Ishikawa (cell line): ENCODE results near the gene SGO2.

Experiments used
- CEBPB ChIP-seq: IDR thresholded peaks from 2 replicates; pipeline ENCODE4 v1.6.1; 2012
- CREB1 ChIP-seq: IDR thresholded peaks from 2 replicates; pipeline ENCODE4 v1.6.1; 2012; ENCODE audit warnings: low read depth
- EGR1 ChIP-seq: IDR thresholded peaks from 2 replicates; pipeline ENCODE4 v1.6.1; 2012
- EP300 ChIP-seq: IDR thresholded peaks from 2 replicates; pipeline ENCODE4 v1.6.1; 2012; ENCODE audit warnings: borderline replicate concordance
- FOXM1 ChIP-seq: IDR thresholded peaks from 2 replicates; pipeline ENCODE4 v1.6.1; 2012; ENCODE audit warnings: low read depth, borderline replicate concordance
- MAX ChIP-seq: IDR thresholded peaks from 2 replicates; pipeline ENCODE4 v1.6.1; 2012
- NFIC ChIP-seq: IDR thresholded peaks from 2 replicates; pipeline ENCODE4 v1.6.1; 2012
- RAD21 ChIP-seq: IDR thresholded peaks from 2 replicates; pipeline ENCODE4 v1.6.1; 2012; ENCODE audit warnings: low read depth
- REST ChIP-seq: IDR thresholded peaks from 2 replicates; pipeline ENCODE4 v1.6.1; 2012; ENCODE audit warnings: low read depth, mild to moderate bottlenecking
- TAF1 ChIP-seq: IDR thresholded peaks from 2 replicates; pipeline ENCODE4 v1.6.1; 2012; ENCODE audit warnings: low read depth, mild to moderate bottlenecking
- TCF12 ChIP-seq: IDR thresholded peaks from 2 replicates; pipeline ENCODE4 v1.6.1; 2012; ENCODE audit warnings: low read depth
- TEAD4 ChIP-seq: IDR thresholded peaks from 2 replicates; pipeline ENCODE4 v1.6.1; 2012
- USF1 ChIP-seq: IDR thresholded peaks from 2 replicates; pipeline ENCODE4 v1.6.1; 2012
- YY1 ChIP-seq: IDR thresholded peaks from 2 replicates; pipeline ENCODE4 v1.6.1; 2012; ENCODE audit warnings: low read depth
- ZBTB7A ChIP-seq: IDR thresholded peaks from 2 replicates; pipeline ENCODE4 v1.6.1; 2012; ENCODE audit warnings: low read depth

SGO2 gene

DNA sequence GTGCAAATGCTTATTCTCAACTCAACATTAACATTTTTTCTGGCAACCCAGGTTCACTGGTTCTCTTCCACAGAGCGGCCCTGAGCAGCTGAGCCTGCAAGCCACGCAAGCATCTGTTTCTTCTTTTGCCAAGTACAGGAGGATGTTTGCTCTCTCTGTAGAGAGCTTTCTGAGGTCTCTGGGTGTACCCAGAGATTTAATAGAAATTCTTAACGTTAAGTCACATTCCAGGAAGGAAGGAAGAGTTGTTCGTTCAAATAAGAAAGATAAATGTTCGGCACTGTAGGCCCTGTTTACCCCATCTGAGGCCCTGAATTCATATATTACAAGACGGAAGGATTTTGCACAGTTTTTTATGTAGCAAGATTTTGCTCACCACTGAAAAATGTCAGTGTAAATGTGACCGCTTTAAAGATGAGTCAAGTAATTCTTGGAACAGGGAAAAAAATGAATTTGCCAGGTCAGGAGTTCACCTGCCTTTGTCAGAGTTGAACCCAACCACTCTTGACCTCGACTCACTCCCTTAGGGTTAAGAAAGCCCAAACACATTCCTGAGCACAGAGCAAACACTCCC is 46.2 kb upstream of the SGO2 start:
- TF ChIP-seq TEAD4: no peak
- no peak for TF ChIP-seq REST
- TF ChIP-seq EP300: no peak
- TF ChIP-seq ZBTB7A: no peak
- no peak for TF ChIP-seq NFIC
- no peak for TF ChIP-seq FOXM1
- no peak for TF ChIP-seq TCF12
- no peak for TF ChIP-seq CREB1
- no peak for TF ChIP-seq CEBPB
- no peak for TF ChIP-seq TAF1

DNA sequence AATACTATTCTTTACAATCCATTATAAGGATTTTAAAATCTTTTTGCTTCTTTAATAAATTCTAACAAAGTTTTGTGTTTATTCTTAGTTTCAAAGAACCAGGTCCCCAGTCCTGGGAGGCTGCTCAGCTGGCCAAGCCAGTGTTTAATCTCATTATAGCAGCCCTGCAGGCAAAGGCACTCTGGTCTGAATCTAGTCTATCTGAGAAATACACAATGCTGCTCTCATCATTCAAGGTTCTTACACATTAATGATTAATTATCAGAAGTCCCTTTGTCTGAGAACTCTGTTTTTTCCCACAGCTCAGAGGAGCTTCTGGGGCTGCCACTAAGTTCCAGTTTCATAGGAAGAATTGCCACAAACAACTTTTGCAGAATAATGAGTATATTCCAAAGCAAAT is 43.8 kb upstream of the SGO2 start:
- TF ChIP-seq USF1 (no peak), NFIC (no peak), CREB1 (no peak), TCF12 (no peak), REST (no peak), TAF1 (no peak), CEBPB (no peak), RAD21 (no peak), EGR1 (no peak), YY1 (no peak), MAX (no peak), FOXM1 (no peak), EP300 (no peak), TEAD4 (no peak), ZBTB7A (no peak)

GRCh38 chr2:200483729-200484198 is 42.2 kb upstream of the SGO2 start:
- TF ChIP-seq ZBTB7A: no peak
- no peak for TF ChIP-seq USF1
- no peak for TF ChIP-seq YY1
- no peak for TF ChIP-seq NFIC
- TF ChIP-seq TAF1: no peak
- TF ChIP-seq CEBPB: 0 out of 2 replicates have a peak, but pooled peaks have one; percentile 15
- TF ChIP-seq MAX: no peak
- no peak for TF ChIP-seq EGR1
- TF ChIP-seq TCF12: no peak
- TF ChIP-seq TEAD4: no peak
- TF ChIP-seq CREB1: no peak
- no peak for TF ChIP-seq EP300
- TF ChIP-seq RAD21: peak; percentile 59

GRCh38 chr2:200484934-200485333 is 41.1 kb upstream of the SGO2 start:
- TF ChIP-seq ZBTB7A (no peak), NFIC (no peak), FOXM1 (no peak), RAD21 (no peak), EGR1 (no peak), TCF12 (no peak), USF1 (no peak), TAF1 (no peak), REST (no peak), CREB1 (no peak), MAX (no peak), TEAD4 (no peak), EP300 (no peak), YY1 (no peak), CEBPB (no peak)
